GM10248 (cell line): ENCODE results near the gene C11orf21.
"Not testable (repeated sequence)": the region's sequence is repeated elsewhere in the genome, so short reads cannot be mapped to it uniquely, and the experiment has no call there.

Experiments
- CTCF ChIA-PET: fragments of 300-600 bp; sonication (Branson Sonifier 250); formaldehyde crosslinking; extraction: SDS; loops from one replicate; lab custom pipeline; 2021; ENCODE audit warnings: antibody characterized with exemption; lab: Yijun Ruan, JAX
- POLR2A ChIA-PET: fragments of 350-650 bp; sonication (Branson Sonifier 250); formaldehyde crosslinking; extraction: SDS; loops from one replicate; lab custom pipeline; 2020; ENCODE audit warnings: antibody characterized with exemption; lab: Yijun Ruan, JAX
- DNase-seq: peaks from one replicate; pipeline ENCODE4 v3.0.0; 2012; ENCODE audit errors: extremely low spot score
- CTCF ChIP-seq: IDR thresholded peaks from 2 replicates; pipeline ENCODE4 v1.5.1; 2012; ENCODE audit warnings: mild to moderate bottlenecking, low read depth; ENCODE audit errors: extremely low read depth, missing control alignments, control extremely low read depth

Gene C11orf21

GRCh38 chr11:2293531-2293971 is 8.2 kb downstream of the C11orf21 start:
- CTCF ChIA-PET, result no interaction called here
- POLR2A ChIA-PET, result no interaction called here
- no peak for TF ChIP-seq CTCF

GRCh38 chr11:2290351-2290841 is 11.3 kb downstream of the C11orf21 start:
- no peak for TF ChIP-seq CTCF
- DNase-seq, result no peak
- POLR2A ChIA-PET, result no interaction called here
- CTCF ChIA-PET, result no interaction called here

More at GRCh38 chr11:2293531-2293971, 8.2 kb downstream of the C11orf21 start:
- DNase-seq, result no peak

GRCh38 chr11:2289859-2290258 is 11.9 kb downstream of the C11orf21 start:
- ChIA-PET POLR2A (no interaction called here), CTCF (no interaction called here)
- no peak for TF ChIP-seq CTCF
- DNase-seq, result no peak

GRCh38 chr11:2289350-2289749 is 12.4 kb downstream of the C11orf21 start:
- POLR2A ChIA-PET, result no interaction called here
- DNase-seq, result no peak

GRCh38 chr11:2287091-2287490 is 14.6 kb downstream of the C11orf21 start:
- POLR2A ChIA-PET, result interaction anchor here (0.6 kb wide), 1 partner anchor 26 kb away, joined by 5 read pairs; no protein-coding TSS in a partner anchor
- DNase-seq, result no peak
- TF ChIP-seq CTCF, result no peak
- CTCF ChIA-PET, result interaction anchor here (1.6 to 2.2 kb wide), 2 partner anchors 19 to 133 kb away, joined by 4 to 8 read pairs; no protein-coding TSS in a partner anchor

More at GRCh38 chr11:2289350-2289749, 12.4 kb downstream of the C11orf21 start:
- no peak for TF ChIP-seq CTCF
- CTCF ChIA-PET, result no interaction called here

GRCh38 chr11:2286350-2286749 is 15.4 kb downstream of the C11orf21 start:
- DNase-seq, POLR2A ChIA-PET: not testable (repeated sequence)
- CTCF ChIA-PET, result interaction anchor here (2.2 kb wide), 1 partner anchor 134 kb away, joined by 8 read pairs; no protein-coding TSS in a partner anchor

GRCh38 chr11:2280208-2280607 is 21.5 kb downstream of the C11orf21 start:
- TF ChIP-seq CTCF, result no peak
- no peak for DNase-seq
- ChIA-PET CTCF (no interaction called here), POLR2A (no interaction called here)
